Upper lobe of left lung (tissue), 6 donors: ENCODE results near the gene HSD17B2. TPM values are rescaled to one million over a fixed set of nuclear protein-coding genes. Genes with fewer than 3 reads are reported as not detected.

ENCODE experiments used
- ATAC-seq, 2 donors: fragments of 200-7000 bp; cut with Tn5 transposase; one replicate each; pipeline ENCODE4 v1.9.1; 2022; ENCODE audit warnings: mild to moderate bottlenecking in 2 of 2, moderate library complexity in 2 of 2; ENCODE audit not compliant: low FRiP score in 2 of 2
- DNase-seq, 2 donors: peaks; one replicate each; pipeline ENCODE4 v3.0.0-alpha.2; 2019 to 2020
- H3K27ac ChIP-seq, 4 donors: fragments of 200-600 bp; sonication (generic); one replicate each; pipeline ENCODE4 v1.5.1; 2016 to 2019
- H3K27me3 ChIP-seq, 4 donors: fragments of 200-600 bp; sonication (generic); one replicate each; pipeline ENCODE4 v1.5.1; 2017 to 2019
- H3K36me3 ChIP-seq, 4 donors: fragments of 200-600 bp; sonication (generic); one replicate each; pipeline ENCODE4 v1.5.1; 2016 to 2019
- H3K4me1 ChIP-seq, 4 donors: fragments of 200-600 bp; sonication (generic); one replicate each; pipeline ENCODE4 v1.5.1; 2018 to 2019
- H3K4me3 ChIP-seq, 4 donors: fragments of 200-600 bp; sonication (generic); one replicate each; pipeline ENCODE4 v1.5.1; 2017 to 2019; ENCODE audit warnings: mild to moderate bottlenecking in 2 of 4, moderate library complexity in 1 of 4
- H3K9me3 ChIP-seq, 4 donors: fragments of 200-600 bp; sonication (generic); one replicate each; pipeline ENCODE4 v1.5.1; 2018 to 2019
- EP300 ChIP-seq, 4 donors: sonication (generic); formaldehyde crosslinking; IDR thresholded peaks; one replicate each; pipeline ENCODE4 v1.5.1; 2017; ENCODE audit warnings: antibody characterized with exemption in 4 of 4, control low read depth in 2 of 4
- POLR2A ChIP-seq, 4 donors: fragments of 450-650 bp; IDR thresholded peaks; one replicate each; pipeline ENCODE4 v1.5.1; 2016 to 2017; ENCODE audit warnings: antibody characterized with exemption in 4 of 4, mild to moderate bottlenecking in 2 of 4
- POLR2AphosphoS5 ChIP-seq, 2 donors: sonication (generic); formaldehyde crosslinking; IDR thresholded peaks; one replicate each; pipeline ENCODE4 v1.5.1; 2017; ENCODE audit warnings: antibody characterized with exemption in 2 of 2
- WGBS, 2 donors: methylation state at CpG; one replicate each; pipeline ENCODE4 v1.1.5; 2017 to 2018; 5-methylcytosine and 5-hydroxymethylcytosine counted together
- total RNA-seq, 6 donors: library from RNA; depleted of rRNA in 4 of 6; stranded (reverse); fragments of >200 nt in 4 of 6; gene quantifications; one replicate each; pipeline versions ENCODE4 v1.1.0 to v1.2.1, GENCODE V29; 2016 to 2021
- TF ChIP-seq, protein P1 (sequence below), 6 experiments: fragments of 450-650 bp in 4 of 6; fragments of 200-600 bp in 2 of 6; sonication (generic) in 2 of 6; IDR thresholded peaks; one replicate each; pipeline ENCODE4 v1.5.1; 2016 to 2019; ENCODE audit warnings: antibody characterized with exemption in 6 of 6
- donor health status: DM: no; HTN: no; CAD: no; lungs with moderate emphysema.
- donor health status: DM: no; HTN: yes; CAD: no; lungs with severe emphysema.

Gene HSD17B2
- total RNA-seq, 6 donors from 2014 or later: 0.49 to 2.0 (median 1.4) TPM; not detected in 2

DNA sequence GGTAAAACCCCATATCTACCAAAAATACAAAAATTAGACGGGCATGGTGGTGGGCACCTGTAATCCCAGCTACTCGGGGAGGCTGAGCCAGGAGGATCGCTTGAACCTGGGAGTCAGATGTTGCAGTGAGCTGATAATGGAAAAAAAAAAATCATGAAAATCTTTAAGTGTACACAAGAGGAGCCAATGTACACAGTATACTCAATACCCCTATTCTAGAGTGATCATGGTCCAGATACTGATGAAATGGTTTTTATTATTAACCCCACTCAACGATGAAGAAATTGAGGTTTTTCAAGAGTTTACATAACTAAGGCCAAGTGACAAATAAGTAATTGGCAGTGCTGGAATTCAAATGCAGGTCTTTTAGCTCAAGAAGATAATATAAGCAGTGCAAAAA lies 11.5 kb downstream of the HSD17B2 start:
- WGBS, 2 donors: 62 to 72% methylated on average over 4 of the region's 4 CpGs
- Histone ChIP-seq H3K27ac (peak overlapping the region in 2 of 4 donors; percentile 22 to 23), H3K27me3 (no peaks in the 10 kb centered on the region), H3K4me3 (no peak overlapping the region), H3K36me3 (no peaks in the 10 kb centered on the region), H3K9me3 (no peaks in the 10 kb centered on the region), H3K4me1 (peaks cover 5 to 17% (median 9%) of the 10 kb centered on the region in 4 donors)
- no peak for ATAC-seq
- no peak for TF ChIP-seq POLR2A (IDR thresholded peaks at IDR 0.05)
- TF ChIP-seq, protein P1, sequence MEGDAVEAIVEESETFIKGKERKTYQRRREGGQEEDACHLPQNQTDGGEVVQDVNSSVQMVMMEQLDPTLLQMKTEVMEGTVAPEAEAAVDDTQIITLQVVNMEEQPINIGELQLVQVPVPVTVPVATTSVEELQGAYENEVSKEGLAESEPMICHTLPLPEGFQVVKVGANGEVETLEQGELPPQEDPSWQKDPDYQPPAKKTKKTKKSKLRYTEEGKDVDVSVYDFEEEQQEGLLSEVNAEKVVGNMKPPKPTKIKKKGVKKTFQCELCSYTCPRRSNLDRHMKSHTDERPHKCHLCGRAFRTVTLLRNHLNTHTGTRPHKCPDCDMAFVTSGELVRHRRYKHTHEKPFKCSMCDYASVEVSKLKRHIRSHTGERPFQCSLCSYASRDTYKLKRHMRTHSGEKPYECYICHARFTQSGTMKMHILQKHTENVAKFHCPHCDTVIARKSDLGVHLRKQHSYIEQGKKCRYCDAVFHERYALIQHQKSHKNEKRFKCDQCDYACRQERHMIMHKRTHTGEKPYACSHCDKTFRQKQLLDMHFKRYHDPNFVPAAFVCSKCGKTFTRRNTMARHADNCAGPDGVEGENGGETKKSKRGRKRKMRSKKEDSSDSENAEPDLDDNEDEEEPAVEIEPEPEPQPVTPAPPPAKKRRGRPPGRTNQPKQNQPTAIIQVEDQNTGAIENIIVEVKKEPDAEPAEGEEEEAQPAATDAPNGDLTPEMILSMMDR (IDR thresholded peaks at IDR 0.05): no peak
- no peak for TF ChIP-seq EP300 (IDR thresholded peaks at IDR 0.05)
- no peak for TF ChIP-seq POLR2AphosphoS5 (IDR thresholded peaks at IDR 0.05)
- no peak for DNase-seq

DNA sequence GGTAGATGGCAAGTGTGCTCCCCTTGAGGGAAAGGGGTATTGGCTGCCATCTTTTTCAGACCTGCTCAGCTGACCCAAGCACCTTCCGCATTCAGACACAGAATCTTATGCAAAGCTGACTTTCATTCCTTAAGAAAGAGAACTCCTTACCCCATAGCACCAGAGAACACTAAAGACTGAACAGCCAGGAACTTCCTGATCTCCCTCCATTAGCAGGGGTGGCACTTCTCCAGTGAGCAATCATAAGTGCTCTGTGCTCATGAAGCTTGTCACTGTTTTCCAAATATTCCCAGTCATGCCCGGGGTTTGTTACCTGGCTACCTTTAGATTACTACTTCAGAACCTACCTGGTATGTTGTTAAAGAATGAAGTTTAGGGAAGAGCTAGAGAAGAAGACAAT lies 11.9 kb downstream of the HSD17B2 start:
- no peaks in the 10 kb centered on the region for H3K9me3 ChIP-seq
- TF ChIP-seq EP300 (IDR thresholded peaks at IDR 0.05) (no peak), POLR2A (IDR thresholded peaks at IDR 0.05) (no peak), POLR2AphosphoS5 (IDR thresholded peaks at IDR 0.05) (no peak)
- TF ChIP-seq, protein P1 (IDR thresholded peaks at IDR 0.05): no peak
- no peak overlapping the region for H3K4me3 ChIP-seq
- H3K36me3 ChIP-seq: no peaks in the 10 kb centered on the region
- H3K4me1 ChIP-seq: peaks cover 5 to 17% (median 9%) of the 10 kb centered on the region in 4 donors
- H3K27me3 ChIP-seq: no peaks in the 10 kb centered on the region
- ATAC-seq (peak; percentile 21 to 68), DNase-seq (peak in 1 of 2 donors; percentile 40)
- 52 to 85% methylated on average over 2 of the region's 2 CpGs for WGBS, 2 donors
- H3K27ac ChIP-seq: peak overlapping the region in 3 of 4 donors; percentile 22 to 53 (median 23)

DNA sequence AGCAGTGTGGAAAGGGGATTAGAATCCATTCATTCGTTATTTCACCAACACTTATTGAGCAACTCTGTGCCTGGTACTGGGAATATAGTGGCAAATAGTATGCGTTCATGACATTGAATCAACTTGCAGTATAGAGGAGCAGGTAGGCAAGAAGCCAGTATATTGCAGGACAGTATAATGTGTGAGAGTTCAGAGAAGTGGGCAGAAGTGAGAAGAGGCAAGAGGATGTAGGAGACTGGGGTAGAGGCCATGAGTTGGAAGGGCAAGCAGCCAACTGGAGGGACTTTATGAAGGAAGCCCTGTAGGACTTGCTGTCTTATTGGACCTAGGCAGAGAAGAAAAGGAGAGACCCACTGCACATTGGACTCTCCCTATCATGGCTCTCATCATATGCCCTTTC lies 12.3 kb downstream of the HSD17B2 start:
- Histone ChIP-seq H3K27me3 (no peaks in the 10 kb centered on the region), H3K27ac (peak overlapping the region in 2 of 4 donors; percentile 23 to 53), H3K4me1 (peaks cover 5 to 17% (median 9%) of the 10 kb centered on the region in 4 donors), H3K4me3 (no peak overlapping the region), H3K9me3 (no peaks in the 10 kb centered on the region), H3K36me3 (no peaks in the 10 kb centered on the region)
- DNase-seq: no peak
- TF ChIP-seq POLR2AphosphoS5 (IDR thresholded peaks at IDR 0.05) (no peak), POLR2A (IDR thresholded peaks at IDR 0.05) (no peak), EP300 (IDR thresholded peaks at IDR 0.05) (no peak)
- TF ChIP-seq, protein P1 (IDR thresholded peaks at IDR 0.05): no peak
- ATAC-seq: peak in 1 of 2 donors; percentile 57
- 50 to 66% methylated on average over 2 of the region's 2 CpGs for WGBS, 2 donors

DNA sequence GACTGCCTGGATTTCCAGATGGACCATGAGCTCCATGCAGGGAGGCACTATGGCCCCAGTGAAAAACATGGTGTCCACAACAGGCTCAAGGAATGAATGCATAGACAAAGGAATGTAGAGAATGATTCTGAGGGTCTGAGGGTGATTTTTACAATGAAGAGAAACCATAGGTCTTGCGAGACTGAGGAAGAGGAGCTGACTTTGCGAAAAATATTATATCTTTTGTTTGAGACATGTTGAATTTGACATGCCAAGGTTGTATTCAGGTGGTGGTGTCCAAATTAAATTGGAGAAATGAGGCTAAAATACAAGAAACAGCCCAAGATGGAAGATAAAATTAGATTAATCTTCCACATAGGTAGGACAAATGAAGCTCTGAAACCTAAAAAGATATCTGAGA lies 12.7 kb downstream of the HSD17B2 start:
- H3K9me3 ChIP-seq: no peaks in the 10 kb centered on the region
- H3K36me3 ChIP-seq: no peaks in the 10 kb centered on the region
- H3K4me3 ChIP-seq: no peak overlapping the region
- 93 to 95% methylated on average over 2 of the region's 2 CpGs for WGBS, 2 donors
- H3K4me1 ChIP-seq: peaks cover 5 to 17% (median 9%) of the 10 kb centered on the region in 4 donors
- no peaks in the 10 kb centered on the region for H3K27me3 ChIP-seq
- TF ChIP-seq, protein P1 (IDR thresholded peaks at IDR 0.05): no peak
- TF ChIP-seq EP300 (IDR thresholded peaks at IDR 0.05): no peak
- no peak for TF ChIP-seq POLR2AphosphoS5 (IDR thresholded peaks at IDR 0.05)
- no peak for TF ChIP-seq POLR2A (IDR thresholded peaks at IDR 0.05)
- DNase-seq (no peak), ATAC-seq (no peak)
- H3K27ac ChIP-seq: peak overlapping the region in 1 of 4 donors; percentile 53

DNA sequence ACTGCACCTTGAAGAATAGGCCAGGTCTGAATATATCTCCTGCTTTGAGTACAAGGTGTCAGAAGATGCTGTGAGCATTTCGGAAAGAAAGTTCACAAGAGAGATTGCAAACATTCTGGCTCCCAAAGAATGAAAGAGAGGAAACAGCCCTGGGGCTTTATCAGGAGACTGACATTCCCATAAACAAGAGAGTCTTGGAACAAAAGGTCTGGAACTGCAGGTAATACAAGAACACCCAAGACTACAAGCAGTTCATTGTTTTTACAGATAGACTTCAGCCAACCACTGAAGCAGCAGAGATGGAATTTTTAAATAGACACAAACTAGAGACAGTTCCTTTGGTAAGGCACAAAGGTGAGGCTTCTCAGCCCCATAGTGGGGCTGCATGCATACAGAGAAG lies 14.4 kb downstream of the HSD17B2 start:
- ATAC-seq (no peak), DNase-seq (no peak)
- Histone ChIP-seq H3K9me3 (no peaks in the 10 kb centered on the region), H3K36me3 (no peaks in the 10 kb centered on the region), H3K4me3 (no peak overlapping the region), H3K27ac (no peak overlapping the region), H3K4me1 (peaks cover 2 to 17% (median 9%) of the 10 kb centered on the region in 4 donors), H3K27me3 (no peaks in the 10 kb centered on the region)
- 61 to 77% methylated on average over 1 of the region's 1 CpG for WGBS, 2 donors
- no peak for TF ChIP-seq EP300 (IDR thresholded peaks at IDR 0.05)
- TF ChIP-seq POLR2A (IDR thresholded peaks at IDR 0.05): no peak
- TF ChIP-seq, protein P1 (IDR thresholded peaks at IDR 0.05): no peak
- no peak for TF ChIP-seq POLR2AphosphoS5 (IDR thresholded peaks at IDR 0.05)
